ENCODE results near the gene SLX9.

The SLX9 gene

DNA sequence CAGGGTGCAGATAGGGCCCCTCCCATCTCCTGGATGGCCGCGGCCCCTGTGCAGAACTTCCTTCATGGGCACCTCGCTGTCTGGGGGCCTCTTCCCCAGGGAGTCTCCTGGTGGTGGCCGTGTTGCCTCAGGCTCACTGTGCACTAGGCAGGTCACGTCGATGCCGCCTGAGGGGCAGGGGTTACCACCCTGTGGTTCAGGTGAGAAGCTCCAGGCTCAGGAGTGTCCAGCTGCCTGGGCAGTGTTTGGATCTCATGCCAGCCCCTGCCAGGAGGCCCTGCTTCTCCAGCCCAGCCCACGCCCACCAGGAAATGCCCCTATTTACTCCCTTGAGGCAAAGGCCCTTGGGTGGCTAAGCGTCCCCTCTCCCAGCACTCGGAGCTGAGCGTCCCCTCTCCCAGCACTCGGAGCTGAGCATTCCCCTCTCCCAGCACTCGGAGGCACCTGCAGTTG, 21.2 kb upstream of the SLX9 start:
- no peak for TF ChIP-seq CTCF (conservative IDR thresholded peaks at IDR 0.05; ENCODE audit: low read length)
- no peak for DNase-seq (ENCODE audit: low read depth)
- H3K4me3 ChIP-seq (ENCODE audit: low read length), result no peak overlapping the region

DNA sequence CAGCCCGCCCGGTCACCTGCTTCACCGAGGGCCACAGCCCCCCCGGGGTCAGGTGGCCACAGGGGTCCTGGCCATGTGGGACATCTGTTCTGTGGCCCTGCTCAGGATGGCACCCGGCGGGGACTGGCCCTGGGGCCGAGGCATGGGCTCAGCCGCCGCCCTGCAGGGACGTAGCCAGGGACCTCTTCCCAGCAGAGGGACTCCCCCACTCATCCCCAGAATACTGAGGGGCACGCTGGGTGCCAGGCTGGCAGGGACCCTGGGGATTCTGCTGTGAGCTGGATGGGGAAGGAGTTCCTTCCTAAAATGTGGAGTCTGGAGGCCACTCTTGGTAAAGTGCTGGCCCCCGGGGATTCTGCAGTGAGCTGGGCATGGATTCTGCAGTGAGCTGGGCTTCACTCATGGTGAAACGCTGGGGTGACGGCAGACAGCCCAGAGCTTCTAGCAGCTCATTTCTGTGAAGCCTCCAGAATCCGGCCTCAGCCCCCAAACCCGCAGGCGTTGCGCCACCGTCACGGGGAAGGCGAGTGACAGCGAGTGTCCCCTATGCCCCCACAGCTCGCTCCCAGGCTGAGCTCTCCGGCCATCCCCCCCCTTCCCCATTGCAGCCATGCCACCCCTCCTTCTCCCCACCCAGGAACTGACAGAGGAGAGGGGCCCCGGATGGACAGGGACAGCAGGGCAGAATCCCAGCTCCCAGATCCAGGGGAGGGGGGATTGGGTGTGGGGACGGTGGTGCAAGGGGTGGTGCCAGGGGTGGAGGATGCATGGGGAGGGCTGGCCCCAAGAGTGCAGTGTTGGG, 20.5 kb upstream of the SLX9 start:
- no peak for DNase-seq (ENCODE audit: low read depth)
- TF ChIP-seq CTCF (conservative IDR thresholded peaks at IDR 0.05; ENCODE audit: low read length), result no peak
- H3K4me3 ChIP-seq (ENCODE audit: low read length), result no peak overlapping the region

DNA sequence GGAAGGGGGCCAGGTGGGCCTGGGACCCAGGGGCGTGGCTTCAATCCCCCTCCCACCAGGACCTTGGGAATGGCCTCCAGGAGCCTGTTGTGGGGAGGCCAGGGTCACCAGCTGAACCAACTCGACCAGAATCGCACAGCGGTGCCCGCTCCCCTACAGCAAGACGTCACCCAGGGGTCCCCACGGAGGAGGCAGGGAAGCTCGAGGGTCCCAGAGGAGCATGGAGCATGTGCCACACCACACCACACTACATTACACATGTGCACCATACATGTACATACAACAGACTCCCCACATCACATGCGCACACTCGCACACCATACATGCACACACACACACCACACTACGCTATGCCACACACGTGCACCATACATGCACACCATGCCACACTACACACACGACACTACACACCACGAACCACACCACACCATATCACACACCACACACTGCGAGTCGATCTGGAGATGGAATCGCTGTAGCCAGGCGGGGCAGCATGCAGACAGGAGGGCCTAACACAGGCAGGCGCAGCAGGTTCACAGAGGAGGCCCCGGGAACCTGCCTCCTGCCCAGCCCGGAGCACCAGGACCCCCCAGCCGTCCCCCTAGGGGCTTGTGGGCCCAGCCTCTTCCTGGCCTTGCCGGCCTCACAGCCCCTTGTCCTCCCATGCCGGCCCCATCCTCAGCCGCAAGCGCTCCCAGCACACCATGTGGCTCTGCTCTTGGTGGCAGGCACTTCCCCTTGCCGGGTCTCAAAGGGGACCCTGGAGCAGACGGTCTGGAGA, 19.7 kb upstream of the SLX9 start:
- H3K4me3 ChIP-seq (ENCODE audit: low read length), result no peak overlapping the region
- DNase-seq (ENCODE audit: low read depth), result no peak
- no peak for TF ChIP-seq CTCF (conservative IDR thresholded peaks at IDR 0.05; ENCODE audit: low read length)

DNA sequence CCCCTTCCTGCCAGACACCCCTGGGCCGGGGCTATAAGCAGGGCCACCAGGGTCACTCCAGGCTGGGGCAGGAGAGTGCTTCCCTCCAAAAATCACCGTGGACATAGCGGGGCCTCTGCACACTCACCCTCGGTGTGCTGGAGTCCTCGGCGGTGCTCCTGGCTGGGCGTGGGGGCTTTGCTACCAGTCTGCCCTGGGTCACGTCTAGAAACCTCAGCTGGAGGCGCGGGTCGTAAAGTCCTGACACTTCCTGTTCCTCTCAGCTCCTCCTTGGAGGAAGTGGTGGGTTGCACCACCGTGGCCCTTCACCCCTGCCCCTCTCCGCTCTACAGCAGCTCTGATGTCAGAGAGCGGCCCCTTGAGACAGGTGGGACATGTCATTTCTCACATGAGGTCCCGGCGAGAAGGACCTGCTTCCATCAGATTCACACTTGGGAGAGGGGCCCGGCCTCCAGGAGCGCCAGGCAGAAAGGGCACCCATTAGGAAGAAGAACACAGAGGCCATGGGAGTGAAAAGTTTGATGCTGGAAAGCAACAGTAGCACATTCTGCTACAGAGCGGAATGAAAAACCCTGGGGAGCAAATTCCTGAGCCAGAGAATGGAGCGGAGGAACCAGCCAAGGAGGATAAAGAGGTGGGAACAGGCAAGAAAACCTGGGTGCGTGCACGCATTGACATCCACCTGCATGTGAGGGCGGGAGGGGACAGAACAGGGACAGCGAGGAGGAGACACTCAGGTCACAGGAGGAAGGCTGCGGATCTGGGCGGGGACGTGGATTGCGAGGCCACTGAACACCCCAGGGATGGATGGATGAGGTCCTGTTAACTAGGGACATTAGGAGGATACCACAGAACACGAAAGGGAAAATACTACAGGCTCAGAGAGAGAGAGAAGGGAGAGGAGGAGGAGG, 18.9 kb upstream of the SLX9 start, which contains the start of gene ITGB2:
Gene ITGB2 (minus strand): TSS at position 206 of the 911 bp plus-strand sequence. CDS start 10,117 bp downstream, outside the sequence.
- TF ChIP-seq CTCF (conservative IDR thresholded peaks at IDR 0.05; ENCODE audit: low read length), result no peak

DNA sequence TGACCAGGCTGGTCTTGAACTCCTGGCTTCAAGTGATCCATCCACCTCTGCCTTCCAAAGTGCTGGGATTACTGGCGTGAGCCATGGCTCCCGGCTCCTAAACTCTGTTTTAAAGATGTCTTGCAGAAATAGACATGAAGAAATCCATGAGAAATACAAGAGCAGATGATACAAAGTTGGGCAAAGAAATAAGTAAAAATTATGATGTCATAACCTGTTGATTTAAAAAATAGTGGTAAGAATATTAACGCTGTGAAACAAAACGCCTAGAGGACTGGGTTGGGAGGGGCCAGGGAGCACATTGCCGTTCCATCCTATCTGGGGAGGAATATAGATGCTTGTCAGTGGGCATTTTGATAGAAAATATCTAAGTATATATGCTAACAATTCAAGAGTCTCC, 17.9 kb upstream of the SLX9 start:
- TF ChIP-seq CTCF (conservative IDR thresholded peaks at IDR 0.05; ENCODE audit: low read length), result no peak
- no peak for DNase-seq (ENCODE audit: low read depth)
- no peak overlapping the region for H3K4me3 ChIP-seq (ENCODE audit: low read length)

More for the DNA sequence above, 18.9 kb upstream of the SLX9 start, which contains the start of gene ITGB2:
- no peak within 1 kb of the TSS for H3K4me3 ChIP-seq (ENCODE audit: low read length)
- no peak for DNase-seq (ENCODE audit: low read depth)

DNA sequence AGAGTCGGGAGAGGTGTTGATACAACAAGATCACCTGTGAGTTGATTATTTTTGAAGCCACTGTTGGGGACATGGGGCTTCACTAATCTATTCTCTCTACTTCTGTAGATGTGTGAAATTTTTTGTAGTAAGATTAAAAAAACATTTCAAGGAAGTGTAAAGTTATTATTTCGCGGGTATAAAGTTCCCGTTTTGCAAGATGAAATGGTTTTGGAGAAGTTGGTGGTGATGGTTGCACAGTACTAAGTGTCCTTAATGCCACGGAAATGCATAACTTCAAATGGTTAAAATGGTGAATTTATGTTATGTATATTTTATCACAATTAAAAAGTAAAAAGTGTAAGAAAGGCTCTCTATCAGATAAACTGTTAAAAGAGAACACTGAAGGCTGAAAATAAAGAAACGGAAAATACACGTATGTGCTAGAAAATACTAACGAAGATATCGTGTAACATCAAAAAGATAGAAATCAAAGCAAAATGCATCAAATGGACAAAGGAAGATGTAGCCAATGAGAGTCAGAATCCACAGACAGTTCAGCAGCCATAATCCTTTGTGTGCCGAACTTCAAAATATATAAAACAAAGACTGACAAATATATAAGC, 16.2 kb upstream of the SLX9 start:
- TF ChIP-seq CTCF (conservative IDR thresholded peaks at IDR 0.05; ENCODE audit: low read length), result no peak
- no peak overlapping the region for H3K4me3 ChIP-seq (ENCODE audit: low read length)
- DNase-seq (ENCODE audit: low read depth), result no peak
